K562 (cell line): ENCODE data around the gene EPB41L4B. TPM values are rescaled to one million over a fixed set of nuclear protein-coding genes. Genes with fewer than 3 reads are reported as not detected.

ENCODE experiments used
- ATAC-seq: fragments of 200-7000 bp; cut with Tn5 transposase; 3 replicates; pipeline ENCODE4 v1.9.1; 2020; ENCODE audit warnings: moderate library complexity
- BruUV-seq: library from RNA; stranded (reverse); fragments of 400-500 nt; replicated peaks from 2 replicates; lab custom pipeline; 2021; lab: Mats Ljungman, UMichigan
- CTCF ChIA-PET: fragments of 300-600 bp; formaldehyde crosslinking; extraction: SDS; loops from one replicate; lab custom pipeline; 2021; ENCODE audit warnings: low intra/inter-chr PET ratio; lab: Yijun Ruan, JAX
- POLR2A ChIA-PET: fragments of 300-600, 350-650 bp; sonication (Branson Sonifier 250); formaldehyde crosslinking; extraction: SDS; loops from one replicate; lab custom pipeline; 2021; ENCODE audit warnings: antibody characterized with exemption, inconsistent platforms; lab: Yijun Ruan, JAX
- DNase-seq, 4 experiments: peaks; one replicate each; pipeline versions ENCODE4 v3.0.0 to v3.0.0-alpha.2; 2011 to 2018; ENCODE audit warnings: low spot score in 3 of 4, mixed read lengths in 3 of 4; ENCODE audit errors: extremely low read depth in 1 of 4
- FAIRE-seq: peaks from 2 replicates; lab custom pipeline; 2011; peaks lifted over from hg19 to GRCh38; lab: Jason Lieb, UNC
- H2AFZ ChIP-seq: 2 replicates; pipeline ENCODE4 v1.6.0; 2011; ENCODE audit warnings: low read depth, low read length, control low read depth, inconsistent platforms
- H3K27ac ChIP-seq: fragments of 200-600 bp; 3 replicates; pipeline ENCODE4 v1.8.0; 2011; ENCODE audit warnings: low read depth, mild to moderate bottlenecking, control low read depth, inconsistent platforms, low read length, moderate library complexity, mixed read lengths; ENCODE audit errors: extremely low read depth
- H3K27me3 ChIP-seq, 2 experiments: fragments of 300-600 bp in 1 of 2; 2 replicates in 1 of 2; 3 replicates in 1 of 2; pipeline versions ENCODE4 v1.6.0 to v1.8.0; 2011; ENCODE audit warnings: inconsistent platforms in 2 of 2, low read length in 2 of 2, mild to moderate bottlenecking in 1 of 2, mixed read lengths in 1 of 2, moderate library complexity in 1 of 2; ENCODE audit not compliant: control insufficient read depth in 2 of 2, insufficient read depth in 2 of 2
- H3K36me3 ChIP-seq: fragments of 300-600 bp; 3 replicates; pipeline ENCODE4 v1.8.0; 2011; ENCODE audit warnings: mild to moderate bottlenecking, low read length, inconsistent platforms; ENCODE audit not compliant: control insufficient read depth, insufficient read depth
- H3K4me1 ChIP-seq, 2 experiments: fragments of 200-600 bp in 1 of 2; replicated peaks in 1 of 2; 2 replicates in 1 of 2; 3 replicates in 1 of 2; pipeline versions ENCODE4 v1.5.1 to v1.8.0; 2011; ENCODE audit warnings: inconsistent platforms in 2 of 2, low read length in 2 of 2, mild to moderate bottlenecking in 1 of 2, mixed read lengths in 1 of 2, moderate library complexity in 1 of 2; ENCODE audit not compliant: control insufficient read depth in 2 of 2, insufficient read depth in 2 of 2
- H3K4me2 ChIP-seq: 2 replicates; pipeline ENCODE4 v1.6.1; 2011; ENCODE audit warnings: low read length, control low read depth, inconsistent platforms, mixed read lengths; ENCODE audit not compliant: insufficient read depth
- H3K4me3 ChIP-seq: fragments of 200-600 bp; sonication (generic), shearing (Covaris generic); 2 replicates; pipeline ENCODE4 v1.5.1; 2016; ENCODE audit warnings: control low read depth, inconsistent platforms
- H3K79me2 ChIP-seq: fragments of 200-600 bp; 3 replicates; pipeline ENCODE4 v1.8.0; 2011; ENCODE audit warnings: low read length, inconsistent platforms; ENCODE audit not compliant: control insufficient read depth, insufficient read depth
- H3K9ac ChIP-seq, 2 experiments: 2 replicates each; pipeline versions ENCODE4 v1.6.0 to v1.6.1; 2011; ENCODE audit warnings: low read depth in 2 of 2, low read length in 2 of 2, control low read depth in 1 of 2, inconsistent platforms in 1 of 2, mild to moderate bottlenecking in 1 of 2, mixed read lengths in 1 of 2; ENCODE audit not compliant: insufficient read depth in 1 of 2
- H3K9me1 ChIP-seq: one replicate; pipeline ENCODE4 v1.6.0; 2011; ENCODE audit warnings: inconsistent platforms, mild to moderate bottlenecking, low read length, moderate library complexity; ENCODE audit not compliant: control insufficient read depth, insufficient read depth
- H3K9me3 ChIP-seq: replicated peaks from 2 replicates; pipeline ENCODE4 v1.5.1; 2011; ENCODE audit warnings: low read depth, low read length, inconsistent platforms; ENCODE audit not compliant: control insufficient read depth, insufficient read depth
- H4K20me1 ChIP-seq: replicated peaks from 2 replicates; pipeline ENCODE4 v1.6.1; 2011; ENCODE audit warnings: low read length, inconsistent platforms, mixed read lengths; ENCODE audit not compliant: control insufficient read depth, insufficient read depth
- CREB1 ChIP-seq, 2 experiments: sonication (generic) in 1 of 2; formaldehyde crosslinking in 1 of 2; IDR thresholded peaks; 2 replicates each; pipeline versions ENCODE4 v1.6.1 to v1.8.0; 2012 to 2022; ENCODE audit warnings: inconsistent platforms in 1 of 2, mild to moderate bottlenecking in 1 of 2, missing genetic modification reagents in 1 of 2, moderate library complexity in 1 of 2
- TARDBP ChIP-seq: fragments of 450-650 bp; IDR thresholded peaks from 2 replicates; pipeline ENCODE4 v1.6.1; 2016
- WGBS: fragments of 100-300 bp; shearing (Covaris generic); methylation state at CpG from one replicate; pipeline ENCODE4 v1.1.6; 2016; ENCODE audit warnings: low coverage, mixed read lengths; ENCODE audit not compliant: insufficient coverage; ENCODE audit errors: missing lambda C conversion rate; 5-methylcytosine and 5-hydroxymethylcytosine counted together
- in situ Hi-C: fragments of 300-500 bp; cut with MboI; formaldehyde crosslinking; loops from 4 replicates; pipeline ENCODE4 v1.15.0; 2018; ENCODE audit warnings: inconsistent platforms, mixed read lengths
- intact Hi-C: fragments of 100-400 bp; cut with micrococcal nuclease; formaldehyde crosslinking; loops from 2 replicates; pipeline ENCODE4 v1.14.2; 2022
- polyA plus RNA-seq, 8 experiments: library from polyadenylated mRNA; depleted of rRNA in 4 of 8; stranded (reverse) in 5 of 8; unstranded in 3 of 8; fragments of >200 nt; fragmentation: Nextera tagmentation in 2 of 8; fragmentation: Illumina TruSeq in 1 of 8; extraction: Ambion mirVana in 2 of 8; extraction: Trizol in 1 of 8; gene quantifications; 2 replicates each; pipeline versions ENCODE4 v1.2.1 to v1.2.3, GENCODE V29; 2011 to 2014; ENCODE audit warnings: inconsistent platforms in 1 of 8, missing spikeins in 1 of 8
- total RNA-seq, 7 experiments: library from RNA; depleted of rRNA in 6 of 7; stranded (reverse); fragments of >200 nt in 6 of 7; fragmentation: Illumina TruSeq in 2 of 7; extraction: Trizol in 2 of 7; gene quantifications; 2 replicates each; pipeline versions ENCODE4 v1.2.1 to v1.2.3, GENCODE V29; 2011 to 2021; ENCODE audit warnings: low replicate concordance in 1 of 7
- TF ChIP-seq, protein P1 (sequence below): fragments of 450-650 bp; IDR thresholded peaks from 2 replicates; pipeline ENCODE4 v1.6.1; 2017; ENCODE audit warnings: mild to moderate bottlenecking, moderate library complexity

Gene EPB41L4B
- total and polyA plus RNA-seq, 9 of the 15 experiments (the other 6 are each of a cell fraction or from before 2014, with no cell fraction given), result 0.09 to 0.38 (median 0.21) TPM

DNA sequence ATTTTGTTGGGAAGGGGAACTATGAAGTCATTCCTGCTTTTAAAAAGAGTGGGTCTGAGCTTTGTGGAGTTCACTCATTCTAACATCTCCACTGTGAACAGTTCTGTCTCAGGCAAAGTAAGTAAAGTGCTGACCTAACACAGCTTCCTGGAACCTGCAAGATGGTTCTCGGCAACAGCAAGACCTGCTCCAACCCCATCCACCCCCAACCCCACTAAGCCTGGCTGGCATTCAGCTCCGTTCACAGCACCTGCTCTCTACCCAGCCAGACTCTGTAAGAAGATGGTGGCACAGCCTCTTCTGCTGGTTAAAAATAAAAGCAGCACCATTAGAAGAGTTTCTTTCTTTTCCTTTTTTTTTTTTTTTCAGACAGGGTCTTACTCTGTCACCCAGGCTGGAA is 42.0 kb downstream of the EPB41L4B start:
- Histone ChIP-seq H3K9me1 (no peaks in the 10 kb centered on the region), H3K36me3 (no peaks in the 10 kb centered on the region), H3K27ac (no peak overlapping the region), H3K9ac (no peak overlapping the region), H3K79me2 (no peaks in the 10 kb centered on the region), H3K4me3 (no peak overlapping the region), H4K20me1 (no peaks in the 10 kb centered on the region), H3K9me3 (no peaks in the 10 kb centered on the region), H3K27me3 (peaks cover 15 to 49% of the 10 kb centered on the region in 2 experiments), H3K4me2 (no peak overlapping the region), H3K4me1 (peaks cover 0 to 3% of the 10 kb centered on the region in 2 experiments; a peak in 1 of 5 replicates), H2AFZ (no peak overlapping the region)
- ChIA-PET CTCF (no interaction called here), POLR2A (interaction anchor here (0.6 kb wide), 2 partner anchors 27 to 1726 kb away, joined by 3 read pairs; no protein-coding TSS in a partner anchor)
- TF ChIP-seq, protein P1, sequence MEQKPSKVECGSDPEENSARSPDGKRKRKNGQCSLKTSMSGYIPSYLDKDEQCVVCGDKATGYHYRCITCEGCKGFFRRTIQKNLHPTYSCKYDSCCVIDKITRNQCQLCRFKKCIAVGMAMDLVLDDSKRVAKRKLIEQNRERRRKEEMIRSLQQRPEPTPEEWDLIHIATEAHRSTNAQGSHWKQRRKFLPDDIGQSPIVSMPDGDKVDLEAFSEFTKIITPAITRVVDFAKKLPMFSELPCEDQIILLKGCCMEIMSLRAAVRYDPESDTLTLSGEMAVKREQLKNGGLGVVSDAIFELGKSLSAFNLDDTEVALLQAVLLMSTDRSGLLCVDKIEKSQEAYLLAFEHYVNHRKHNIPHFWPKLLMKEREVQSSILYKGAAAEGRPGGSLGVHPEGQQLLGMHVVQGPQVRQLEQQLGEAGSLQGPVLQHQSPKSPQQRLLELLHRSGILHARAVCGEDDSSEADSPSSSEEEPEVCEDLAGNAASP, result no peak
- TF ChIP-seq TARDBP, result no peak
- ATAC-seq (no peak), DNase-seq (no peak), FAIRE-seq (no peak)
- intact Hi-C loops (loop anchor here (10.0 kb wide), 1 partner anchor 64 kb away; no protein-coding TSS in a partner anchor), in situ Hi-C loops (no loop called here)
- WGBS, result 4% methylated on average over 2 of the region's 2 CpGs
- no TSS peak for BruUV-seq

DNA sequence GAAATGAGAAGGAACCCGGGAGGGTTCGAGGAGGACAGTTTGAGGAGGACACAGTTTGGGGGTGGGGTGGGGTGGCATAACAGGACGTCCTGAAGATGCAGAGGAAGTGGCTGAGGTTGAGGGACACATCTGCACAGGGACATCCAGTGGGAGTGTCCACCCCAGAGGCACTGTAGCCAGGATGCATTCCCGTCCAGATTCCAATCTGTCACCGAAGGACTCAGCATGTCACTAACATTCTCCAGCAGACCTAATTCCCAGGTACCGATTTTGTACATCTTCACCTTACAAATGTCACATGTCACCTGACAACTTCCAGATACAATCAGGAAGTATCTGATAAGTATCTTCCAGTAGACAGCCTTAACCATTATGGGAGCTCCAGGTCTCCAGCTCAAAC is 42.6 kb downstream of the EPB41L4B start:
- BruUV-seq, result no TSS peak
- no peak overlapping the region for H3K4me3 ChIP-seq
- H3K4me1 ChIP-seq, result peaks cover 0 to 3% of the 10 kb centered on the region in 2 experiments; a peak in 1 of 5 replicates
- no peak overlapping the region for H3K27ac ChIP-seq
- TF ChIP-seq CREB1 (IDR thresholded peaks at IDR 0.05), result no peak
- TF ChIP-seq CREB1 (CRISPR knock-in tag; IDR thresholded peaks at IDR 0.05), result no peak
- no peaks in the 10 kb centered on the region for H3K9me1 ChIP-seq
- no peaks in the 10 kb centered on the region for H3K36me3 ChIP-seq
- CTCF ChIA-PET, result no interaction called here
- POLR2A ChIA-PET, result no interaction called here
- H3K9me3 ChIP-seq, result no peaks in the 10 kb centered on the region
- WGBS, result 1% methylated on average over 6 of the region's 6 CpGs
- peaks cover 15 to 54% of the 10 kb centered on the region in 2 experiments; a peak in 4 of 5 replicates for H3K27me3 ChIP-seq
- ATAC-seq (no peak), DNase-seq (no peak), FAIRE-seq (no peak)
- in situ Hi-C loops (no loop called here), intact Hi-C loops (loop anchor here (10.0 kb wide), 1 partner anchor 63 kb away; no protein-coding TSS in a partner anchor)
- no peak overlapping the region for H2AFZ ChIP-seq
- no peaks in the 10 kb centered on the region for H4K20me1 ChIP-seq
- no peak overlapping the region for H3K4me2 ChIP-seq
- H3K79me2 ChIP-seq, result no peaks in the 10 kb centered on the region
- no peak overlapping the region for H3K9ac ChIP-seq
